ENCODE data around the gene BTBD19. TPM values are rescaled to one million over a fixed set of nuclear protein-coding genes. Genes with fewer than 3 reads are reported as not detected.

Gene BTBD19
- total and polyA plus RNA-seq, 2 of the 4 experiments (the other 2 are of a cell fraction): 0.90 to 17.2 TPM

- H3K9me3 ChIP-seq (ENCODE audit: control insufficient read depth, insufficient read depth, low read length): no peaks in the 10 kb centered on the region
- no peaks in the 10 kb centered on the region; the same call in 1 of the 2 replicates for H3K27me3 ChIP-seq (ENCODE audit: control insufficient read depth, insufficient read depth, low read length)
- H4K8ac ChIP-seq (ENCODE audit: low read depth in 2 of 2, low read length in 2 of 2): no peak overlapping the region
- peak overlapping the region; percentile 31; the same call in 1 of the 2 replicates for H3K14ac ChIP-seq (replicated peaks; ENCODE audit: low read depth, low read length)
- H2AK9ac ChIP-seq (replicated peaks; ENCODE audit: low read depth, low read length, poor library complexity): peak overlapping the region; percentile 89
- no TSS peak for BruUV-seq (replicated peaks)
- no peaks in the 10 kb centered on the region; the same call in 1 of the 2 replicates for H3K9me1 ChIP-seq (ENCODE audit: insufficient read depth, low read length)
- no peak overlapping the region; the same call in 1 of the 2 replicates for H3K27ac ChIP-seq (ENCODE audit: insufficient read depth, low read length)
- no peaks in the 10 kb centered on the region for H3K79me1 ChIP-seq (ENCODE audit: low read depth in 1 of 2, low read length in 2 of 2)
- H3K36me3 ChIP-seq (ENCODE audit: control insufficient read depth, insufficient read depth, low read length): no peaks in the 10 kb centered on the region
- TF ChIP-seq SMC3 (IDR thresholded peaks at IDR 0.05; ENCODE audit: low read depth, low read length): no peak
- TF ChIP-seq, protein P1, sequence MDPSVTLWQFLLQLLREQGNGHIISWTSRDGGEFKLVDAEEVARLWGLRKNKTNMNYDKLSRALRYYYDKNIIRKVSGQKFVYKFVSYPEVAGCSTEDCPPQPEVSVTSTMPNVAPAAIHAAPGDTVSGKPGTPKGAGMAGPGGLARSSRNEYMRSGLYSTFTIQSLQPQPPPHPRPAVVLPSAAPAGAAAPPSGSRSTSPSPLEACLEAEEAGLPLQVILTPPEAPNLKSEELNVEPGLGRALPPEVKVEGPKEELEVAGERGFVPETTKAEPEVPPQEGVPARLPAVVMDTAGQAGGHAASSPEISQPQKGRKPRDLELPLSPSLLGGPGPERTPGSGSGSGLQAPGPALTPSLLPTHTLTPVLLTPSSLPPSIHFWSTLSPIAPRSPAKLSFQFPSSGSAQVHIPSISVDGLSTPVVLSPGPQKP (IDR thresholded peaks at IDR 0.05; ENCODE audit: borderline replicate concordance, low read depth, low read length): no peak
- TF ChIP-seq MAZ (IDR thresholded peaks at IDR 0.05; ENCODE audit: borderline replicate concordance, low read depth, low read length): no peak
- no peak for TF ChIP-seq MXI1 (IDR thresholded peaks at IDR 0.05; ENCODE audit: borderline replicate concordance, low read depth, low read length)
- TF ChIP-seq FOS (IDR thresholded peaks at IDR 0.05; ENCODE audit: low read depth, low read length): no peak
- TF ChIP-seq BHLHE40 (IDR thresholded peaks at IDR 0.05; ENCODE audit: low read depth, low read length): no peak
- TF ChIP-seq, protein P2, sequence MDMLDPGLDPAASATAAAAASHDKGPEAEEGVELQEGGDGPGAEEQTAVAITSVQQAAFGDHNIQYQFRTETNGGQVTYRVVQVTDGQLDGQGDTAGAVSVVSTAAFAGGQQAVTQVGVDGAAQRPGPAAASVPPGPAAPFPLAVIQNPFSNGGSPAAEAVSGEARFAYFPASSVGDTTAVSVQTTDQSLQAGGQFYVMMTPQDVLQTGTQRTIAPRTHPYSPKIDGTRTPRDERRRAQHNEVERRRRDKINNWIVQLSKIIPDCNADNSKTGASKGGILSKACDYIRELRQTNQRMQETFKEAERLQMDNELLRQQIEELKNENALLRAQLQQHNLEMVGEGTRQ (IDR thresholded peaks at IDR 0.05; ENCODE audit: low read depth, low read length): no peak
- no peak for TF ChIP-seq MAFK (IDR thresholded peaks at IDR 0.05; ENCODE audit: low read depth, low read length)
- TF ChIP-seq RAD21 (IDR thresholded peaks at IDR 0.05; ENCODE audit: low read length): no peak
- TF ChIP-seq CHD1 (IDR thresholded peaks at IDR 0.05; ENCODE audit: low read depth, low read length): no peak
- no peak for TF ChIP-seq NFE2L2 (IDR thresholded peaks at IDR 0.05; ENCODE audit: low read depth, low read length)
- TF ChIP-seq RCOR1 (IDR thresholded peaks at IDR 0.05; ENCODE audit: insufficient replicate concordance, low read length): no peak
- no peak for TF ChIP-seq CEBPB (IDR thresholded peaks at IDR 0.05; ENCODE audit: low read depth, low read length)
- TF ChIP-seq RFX5 (IDR thresholded peaks at IDR 0.05; ENCODE audit: low read depth, low read length): no peak
- ATAC-seq (ENCODE audit: low read depth): no peak
- no peaks in the 10 kb centered on the region for H3K4me1 ChIP-seq (ENCODE audit: control insufficient read depth, insufficient read depth, low read length)
- dilution Hi-C loops (cut with HindIII; ENCODE audit: low sequenced_read_pairs, unreplicated experiment) (no loop called here), in situ Hi-C loops (cut with MboI; ENCODE audit: low sequenced_read_pairs) (no loop called here), intact Hi-C loops (cut with micrococcal nuclease) (no loop called here)
- no peak for DNase-seq
- no peak overlapping the region for H2BK20ac ChIP-seq (ENCODE audit: low read depth, low read length)
- POLR2A ChIA-PET (ENCODE audit: unreplicated experiment): no interaction called here
- H2BK120ac ChIP-seq (ENCODE audit: low read depth, low read length): no peak overlapping the region
- no peak overlapping the region for H3K18ac ChIP-seq (ENCODE audit: low read depth, low read length)
- H4K91ac ChIP-seq (ENCODE audit: insufficient read depth, low read depth, low read length): no peak overlapping the region
- H2AFZ ChIP-seq (replicated peaks; ENCODE audit: low read length, poor library complexity): peak overlapping the region; percentile 93
- H2BK5ac ChIP-seq (ENCODE audit: low read depth, low read length, poor library complexity, severe bottlenecking): no peak overlapping the region
- H3K4me3 ChIP-seq (ENCODE audit: insufficient read depth, low read depth, low read length): peak overlapping the region; percentile 51
- H3K56ac ChIP-seq (ENCODE audit: extremely low read depth, insufficient read depth, low read length): no peak overlapping the region; the same call in 1 of the 2 replicates
- H3K4me2 ChIP-seq (ENCODE audit: low read depth, low read length): peak overlapping the region; percentile 54
- H3K9ac ChIP-seq (ENCODE audit: low read depth, low read length): no peak overlapping the region
- CTCF ChIA-PET: no interaction called here
- H3K23ac ChIP-seq (ENCODE audit: low read depth, low read length): peak overlapping the region; percentile 16; the same call in 1 of the 2 replicates
- no peak overlapping the region for H4K5ac ChIP-seq (ENCODE audit: low read depth, low read length)
- peak overlapping the region; percentile 29; the same call in 1 of the 2 replicates for H2AK5ac ChIP-seq (ENCODE audit: low read depth, low read length)
- peak overlapping the region; percentile 20; the same call in 1 of the 2 replicates for H3K4ac ChIP-seq (ENCODE audit: low read depth, low read length)
- no peak overlapping the region for H2BK15ac ChIP-seq (ENCODE audit: low read depth, low read length)
- no peaks in the 10 kb centered on the region for H4K20me1 ChIP-seq (ENCODE audit: insufficient read depth, low read length)
- 60% methylated on average over 13 of the region's 16 CpGs; no CpG with 5 or more reads in 1 of the 2 experiments for whole genome bisulfite sequencing, 2 experiments (ENCODE audit: extremely low coverage in 2 of 2, insufficient read length in 1 of 2)
Observed at GRCh38 chr1:44842486-44842861, 34.2 kb downstream of the BTBD19 start.

Measured in IMR-90 (cell line).